Measurements from ENCODE around the gene LINC01488. TPM values are rescaled to one million over a fixed set of nuclear protein-coding genes. Genes with fewer than 3 reads are reported as not detected.

Gene LINC01488
- total and polyA plus RNA-seq, 9 of the 15 experiments (the other 6 are each of a cell fraction or from before 2014, with no cell fraction given), result not detected

DNA sequence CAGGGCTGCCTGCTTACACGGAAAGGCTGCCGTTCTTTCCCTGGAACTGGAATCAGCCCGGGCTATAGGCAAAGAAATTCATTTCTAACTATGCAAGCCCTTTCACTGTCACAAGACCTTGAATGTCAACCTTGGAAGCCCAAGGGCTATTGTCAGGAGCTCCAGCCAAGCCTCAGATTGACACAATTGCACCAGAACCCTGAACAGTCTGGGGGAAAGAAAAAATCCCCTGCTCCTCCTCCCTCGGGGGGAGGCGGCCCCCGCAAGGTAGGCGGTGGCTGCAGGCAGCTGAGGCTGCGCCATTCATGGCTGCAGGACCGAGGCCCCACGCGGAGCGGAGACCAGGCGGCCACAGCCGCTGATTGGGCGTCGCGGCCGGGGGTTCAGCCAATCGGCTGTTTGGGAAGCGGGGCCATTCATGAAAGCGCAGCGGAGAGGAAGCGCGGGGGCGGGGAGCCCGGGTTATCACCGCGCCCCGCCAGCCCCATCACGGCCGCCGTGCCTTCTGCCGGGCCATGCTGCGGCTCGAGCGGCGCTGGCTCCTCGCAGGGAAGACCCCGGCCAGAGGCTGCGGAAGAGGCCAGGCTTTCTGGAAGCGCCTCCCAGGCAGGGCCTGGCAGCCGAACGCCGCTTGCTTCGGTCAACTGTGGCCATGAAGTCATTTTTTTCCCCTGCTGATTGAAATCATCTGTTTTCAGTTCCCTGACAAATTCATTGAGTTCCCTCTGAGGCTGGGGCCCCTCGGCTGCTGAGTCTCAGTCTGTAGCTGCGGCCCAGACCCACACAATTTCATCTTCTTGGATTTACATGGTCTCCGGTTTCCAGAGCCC lies 38.1 kb upstream of the LINC01488 start (continued):
- TF ChIP-seq ETS2 (tag; IDR thresholded peaks at IDR 0.05; ENCODE audit: borderline replicate concordance, poor library complexity, severe bottlenecking) (no peak), PCBP1 (IDR thresholded peaks at IDR 0.05; ENCODE audit: low read depth, low read length, poor library complexity, severe bottlenecking) (no peak), EHMT2 (IDR thresholded peaks at IDR 0.05) (no peak), E2F3 (CRISPR knock-in tag; IDR thresholded peaks at IDR 0.05) (peak; percentile 82; the same call in 1 of the 2 replicates), XRCC4 (IDR thresholded peaks at IDR 0.05; ENCODE audit: extremely low read depth, insufficient read depth, insufficient read length) (no peak), NBN (IDR thresholded peaks at IDR 0.05; ENCODE audit: low read depth) (no peak), ZNF584 (CRISPR knock-in tag; IDR thresholded peaks at IDR 0.05; ENCODE audit: low read depth) (no peak; the same call in 1 of the 2 replicates), ZNF780A (CRISPR knock-in tag; IDR thresholded peaks at IDR 0.05) (no peak), ZC3H4 (CRISPR knock-in tag; IDR thresholded peaks at IDR 0.05; ENCODE audit: borderline replicate concordance) (no peak), ZNF766 (CRISPR knock-in tag; conservative IDR thresholded peaks at IDR 0.05) (peak; percentile 68), POLR2B (IDR thresholded peaks at IDR 0.05; ENCODE audit: low read depth, partially characterized antibody) (peak; percentile 79), RBM14 (IDR thresholded peaks at IDR 0.05; ENCODE audit: borderline replicate concordance, insufficient read depth, low read depth, low read length) (no peak), JUN (IDR thresholded peaks at IDR 0.05; ENCODE audit: borderline replicate concordance, low read depth, low read length) (0 out of 2 replicates have a peak, but pooled peaks have one; percentile 35), JUN (CRISPR knock-in tag; IDR thresholded peaks at IDR 0.05; ENCODE audit: borderline replicate concordance) (no peak), ARNT (IDR thresholded peaks at IDR 0.05) (no peak), TBP (optimal IDR thresholded peaks at IDR 0.05; ENCODE audit: low read depth, low read length) (peak; percentile 84), RB1 (IDR thresholded peaks at IDR 0.05; ENCODE audit: low read depth) (peak; percentile 94), ZNF79 (CRISPR knock-in tag; IDR thresholded peaks at IDR 0.05; ENCODE audit: low read depth) (peak; percentile 100), PTBP1 (IDR thresholded peaks at IDR 0.05; ENCODE audit: low read depth, low read length) (no peak), HDGF (IDR thresholded peaks at IDR 0.05) (no peak), CREB1 (IDR thresholded peaks at IDR 0.05) (peak; percentile 38; the same call in 1 of the 2 replicates), CREB1 (CRISPR knock-in tag; IDR thresholded peaks at IDR 0.05) (no peak), NRF1 (conservative IDR thresholded peaks at IDR 0.05 in 1 of 2, IDR thresholded peaks at IDR 0.05 in 1 of 2) (peak; percentile 87 to 89), ZNF699 (CRISPR knock-in tag; IDR thresholded peaks at IDR 0.05; ENCODE audit: insufficient replicate concordance) (no peak), ZBED1 (IDR thresholded peaks at IDR 0.05) (no peak)
- TF ChIP-seq, protein P1, sequence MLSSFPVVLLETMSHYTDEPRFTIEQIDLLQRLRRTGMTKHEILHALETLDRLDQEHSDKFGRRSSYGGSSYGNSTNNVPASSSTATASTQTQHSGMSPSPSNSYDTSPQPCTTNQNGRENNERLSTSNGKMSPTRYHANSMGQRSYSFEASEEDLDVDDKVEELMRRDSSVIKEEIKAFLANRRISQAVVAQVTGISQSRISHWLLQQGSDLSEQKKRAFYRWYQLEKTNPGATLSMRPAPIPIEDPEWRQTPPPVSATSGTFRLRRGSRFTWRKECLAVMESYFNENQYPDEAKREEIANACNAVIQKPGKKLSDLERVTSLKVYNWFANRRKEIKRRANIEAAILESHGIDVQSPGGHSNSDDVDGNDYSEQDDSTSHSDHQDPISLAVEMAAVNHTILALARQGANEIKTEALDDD (IDR thresholded peaks at IDR 0.05), result no peak
- TF ChIP-seq, protein P2, sequence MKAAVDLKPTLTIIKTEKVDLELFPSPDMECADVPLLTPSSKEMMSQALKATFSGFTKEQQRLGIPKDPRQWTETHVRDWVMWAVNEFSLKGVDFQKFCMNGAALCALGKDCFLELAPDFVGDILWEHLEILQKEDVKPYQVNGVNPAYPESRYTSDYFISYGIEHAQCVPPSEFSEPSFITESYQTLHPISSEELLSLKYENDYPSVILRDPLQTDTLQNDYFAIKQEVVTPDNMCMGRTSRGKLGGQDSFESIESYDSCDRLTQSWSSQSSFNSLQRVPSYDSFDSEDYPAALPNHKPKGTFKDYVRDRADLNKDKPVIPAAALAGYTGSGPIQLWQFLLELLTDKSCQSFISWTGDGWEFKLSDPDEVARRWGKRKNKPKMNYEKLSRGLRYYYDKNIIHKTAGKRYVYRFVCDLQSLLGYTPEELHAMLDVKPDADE (conservative IDR thresholded peaks at IDR 0.05; ENCODE audit: control insufficient read depth, low read depth, low read length), result 0 out of 2 replicates have a peak, but pooled peaks have one; percentile 54

All from K562 (cell line).